MM.1S (cell line): Measurements from ENCODE around the gene SLC12A7.

ENCODE experiments used
- CTCF ChIP-seq: fragments of 300-600 bp; sonication (generic); IDR thresholded peaks from 2 replicates; pipeline ENCODE4 v1.5.1; 2016; ENCODE audit warnings: antibody characterized with exemption, low read length, mixed read lengths
- EZH2 ChIP-seq: fragments of 300-600 bp; sonication (generic); optimal IDR thresholded peaks from 2 replicates; pipeline ENCODE3; 2017; ENCODE audit warnings: low read depth, mild to moderate bottlenecking, antibody characterized with exemption, low read length, mixed read lengths

DNA sequence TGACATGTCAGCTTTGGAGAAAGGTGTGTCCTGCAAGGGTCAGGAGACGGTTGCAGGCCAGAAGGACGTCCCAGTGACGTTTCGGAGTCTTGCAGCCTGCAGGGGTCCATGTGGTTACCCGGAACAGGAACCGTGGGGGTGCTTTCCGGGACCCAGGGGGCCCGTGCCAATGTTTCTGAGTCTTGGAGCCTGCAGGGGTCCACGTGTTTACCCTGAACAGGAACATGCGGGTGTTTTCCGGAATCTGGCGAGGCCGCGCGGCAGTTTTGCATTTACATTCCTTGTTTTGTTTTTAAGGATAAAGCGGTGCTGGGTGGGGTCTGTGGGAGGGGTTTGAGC lies 72.7 kb downstream of the SLC12A7 start:
- no peak for TF ChIP-seq CTCF
- TF ChIP-seq EZH2: no peak
